MCF 10A (cell line): Measurements from ENCODE around the gene GPR137B. TPM values are rescaled to one million over a fixed set of nuclear protein-coding genes. Genes with fewer than 3 reads are reported as not detected.
"Not testable (repeated sequence)": the region's sequence is repeated elsewhere in the genome, so short reads cannot be mapped to it uniquely, and the experiment has no call there.

Experiments used
- Bru-seq: library from RNA; stranded (reverse); fragments of 400-500 nt; gene quantifications from one replicate; lab custom pipeline; 2021; lab: Mats Ljungman, UMichigan
- BruChase-seq, 2 experiments: library from RNA; stranded (reverse); fragments of 400-500 nt; gene quantifications; one replicate each; lab custom pipeline; 2021; lab: Mats Ljungman, UMichigan
- BruUV-seq: library from RNA; stranded (reverse); fragments of 400-500 nt; replicated peaks from 2 replicates; lab custom pipeline; 2021; lab: Mats Ljungman, UMichigan
- CTCF ChIA-PET: fragments of 300-600 bp; sonication (Branson Sonifier 250); formaldehyde crosslinking; extraction: SDS; loops from one replicate; lab custom pipeline; 2021; ENCODE audit warnings: antibody characterized with exemption, inconsistent platforms; lab: Yijun Ruan, JAX
- POLR2A ChIA-PET: fragments of 300-600, 350-650 bp; sonication (Branson Sonifier 250); formaldehyde crosslinking; extraction: SDS; loops from one replicate; lab custom pipeline; 2020; ENCODE audit warnings: antibody characterized with exemption, inconsistent platforms; lab: Yijun Ruan, JAX
- DNase-seq: peaks from one replicate; pipeline ENCODE4 v3.0.0-alpha.2; 2018; ENCODE audit not compliant: unreplicated experiment
- H3K27ac Mint-ChIP-seq: one replicate; pipeline ENCODE4 v1.8.0; 2022; ENCODE audit warnings: mild to moderate bottlenecking, low read depth, mixed read lengths; ENCODE audit not compliant: unreplicated experiment
- H3K27me3 Mint-ChIP-seq: one replicate; pipeline ENCODE4 v1.8.0; 2022; ENCODE audit warnings: mixed read lengths; ENCODE audit not compliant: insufficient read depth, unreplicated experiment
- H3K36me3 Mint-ChIP-seq: one replicate; pipeline ENCODE4 v1.8.0; 2022; ENCODE audit warnings: mild to moderate bottlenecking, moderate library complexity, mixed read lengths; ENCODE audit not compliant: insufficient read depth, unreplicated experiment
- H3K4me1 Mint-ChIP-seq: one replicate; pipeline ENCODE4 v1.8.0; 2022; ENCODE audit warnings: mixed read lengths; ENCODE audit not compliant: insufficient read depth, unreplicated experiment
- H3K4me3 Mint-ChIP-seq: one replicate; pipeline ENCODE4 v1.8.0; 2022; ENCODE audit warnings: mild to moderate bottlenecking, moderate library complexity, mixed read lengths; ENCODE audit not compliant: unreplicated experiment
- H3K9me3 Mint-ChIP-seq: one replicate; pipeline ENCODE4 v1.8.0; 2022; ENCODE audit warnings: mixed read lengths; ENCODE audit not compliant: unreplicated experiment
- CTCF ChIP-seq: fragments of 200-600 bp; IDR thresholded peaks from one replicate; pipeline ENCODE4 v1.8.0; 2022; ENCODE audit warnings: antibody characterized with exemption, mild to moderate bottlenecking; ENCODE audit not compliant: unreplicated experiment
- intact Hi-C: fragments of 100-400 bp; cut with micrococcal nuclease; formaldehyde crosslinking; loops from 2 replicates; pipeline ENCODE4 v1.14.1; 2022
- long read RNA-seq: library from polyadenylated mRNA; stranded (forward); transcript quantifications from one replicate; pipeline ENCODE4 v2.0.0, GENCODE V29; 2022
- total RNA-seq: library from RNA; stranded (reverse); gene quantifications from 2 replicates; pipeline ENCODE4 v1.2.3, GENCODE V29; 2022

The GPR137B gene, protein sequence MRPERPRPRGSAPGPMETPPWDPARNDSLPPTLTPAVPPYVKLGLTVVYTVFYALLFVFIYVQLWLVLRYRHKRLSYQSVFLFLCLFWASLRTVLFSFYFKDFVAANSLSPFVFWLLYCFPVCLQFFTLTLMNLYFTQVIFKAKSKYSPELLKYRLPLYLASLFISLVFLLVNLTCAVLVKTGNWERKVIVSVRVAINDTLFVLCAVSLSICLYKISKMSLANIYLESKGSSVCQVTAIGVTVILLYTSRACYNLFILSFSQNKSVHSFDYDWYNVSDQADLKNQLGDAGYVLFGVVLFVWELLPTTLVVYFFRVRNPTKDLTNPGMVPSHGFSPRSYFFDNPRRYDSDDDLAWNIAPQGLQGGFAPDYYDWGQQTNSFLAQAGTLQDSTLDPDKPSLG
- 8.4 and 15.0 TPM in 2 replicates for total RNA-seq
- Bru-seq, nascent RNA, result percentile 68 among the genes with signal in this experiment
- percentile 64 among the genes with signal in this experiment for BruChase-seq, experiment 1, labeled RNA remaining after a 6-hour chase
- percentile 70 among the genes with signal in this experiment for BruChase-seq, experiment 2, labeled RNA remaining after a 2-hour chase
- long read RNA-seq, transcript GPR137B-202 (7 exons, 2,042 nt), result major isoform, 19 of 32 reads
- long read RNA-seq, partial matches to known transcripts, result 1 of 32 reads
- long read RNA-seq, other reads (novel, unspliced or antisense), result 12 of 32 reads

- ChIA-PET POLR2A (interaction anchor here (0.7 to 1.7 kb wide), 8 partner anchors 9 to 381 kb away, joined by 3 to 8 read pairs (median 3); partner anchors contain the start of gene LGALS8), CTCF (interaction anchor here (0.6 to 1.7 kb wide), 3 partner anchors 170 to 349 kb away, joined by 3 to 4 read pairs (median 4); no protein-coding TSS in a partner anchor)
- intact Hi-C loops, result loop anchor here (2.0 kb wide), 1 partner anchor 138 kb away; the partner anchor contains the start of gene ERO1B
- peaks cover 42% of the 10 kb centered on the region for H3K27me3 Mint-ChIP-seq
- DNase-seq, result peak; percentile 69
- H3K36me3 Mint-ChIP-seq, result no peaks in the 10 kb centered on the region
- H3K27ac Mint-ChIP-seq, result peak within 1 kb of the TSS; percentile 10
- no peaks in the 10 kb centered on the region for H3K9me3 Mint-ChIP-seq
- BruUV-seq, result no TSS peak
- peak within 1 kb of the TSS; percentile 77 for H3K4me3 Mint-ChIP-seq
- peaks cover 19% of the 10 kb centered on the region for H3K4me1 Mint-ChIP-seq
- TF ChIP-seq CTCF, result no peak
These were observed at the start of gene GPR137B for GRCh38 chr1:236142253-236143103. Gene GPR137B (plus strand): TSS chr1:236142539. CDS start chr1:236142623, 84 bp downstream.

GRCh38 chr1:236092899-236093298 is 49.4 kb upstream of the GPR137B start:
- no peak for TF ChIP-seq CTCF
- intact Hi-C loops, result no loop called here
- H3K4me3 Mint-ChIP-seq, result no peak overlapping the region
- no peak overlapping the region for H3K27ac Mint-ChIP-seq
- no peak for DNase-seq
- H3K36me3 Mint-ChIP-seq, result peaks cover 27% of the 10 kb centered on the region
- no peaks in the 10 kb centered on the region for H3K27me3 Mint-ChIP-seq
- ChIA-PET POLR2A (interaction anchor here (0.5 kb wide), 1 partner anchor 521 kb away, joined by 3 read pairs; no protein-coding TSS in a partner anchor), CTCF (interaction anchor here (0.6 to 1.9 kb wide), 4 partner anchors 12 to 320 kb away, joined by 4 to 8 read pairs (median 6); no protein-coding TSS in a partner anchor)
- peaks cover 5% of the 10 kb centered on the region for H3K4me1 Mint-ChIP-seq
- BruUV-seq, result no TSS peak
- no peaks in the 10 kb centered on the region for H3K9me3 Mint-ChIP-seq

- CTCF ChIA-PET, result interaction anchor here (0.6 kb wide), 2 partner anchors 10 to 17 kb away, joined by 4 to 5 read pairs; no protein-coding TSS in a partner anchor
- intact Hi-C loops, result no loop called here
These were observed 46.4 kb upstream of the GPR137B start for GRCh38 chr1:236095705-236096520.

GRCh38 chr1:236096660-236097482 is 45.5 kb upstream of the GPR137B start:
- H3K4me1 Mint-ChIP-seq, intact Hi-C loops, H3K4me3 Mint-ChIP-seq, BruUV-seq, H3K27me3 Mint-ChIP-seq, H3K9me3 Mint-ChIP-seq: not testable (repeated sequence)
- peak; percentile 84 for DNase-seq
- peak overlapping the region; percentile 55 for H3K27ac Mint-ChIP-seq
- peaks cover 35% of the 10 kb centered on the region for H3K36me3 Mint-ChIP-seq
- CTCF ChIA-PET, result interaction anchor here (0.6 kb wide), 2 partner anchors 9 to 16 kb away, joined by 4 to 5 read pairs; no protein-coding TSS in a partner anchor
- POLR2A ChIA-PET, result interaction anchor here (0.6 to 1.6 kb wide), 2 partner anchors 57 to 80 kb away, joined by 4 to 5 read pairs; no protein-coding TSS in a partner anchor

More at GRCh38 chr1:236095705-236096520, 46.4 kb upstream of the GPR137B start:
- no peak for TF ChIP-seq CTCF
- peak overlapping the region; percentile 52 for H3K27ac Mint-ChIP-seq
- POLR2A ChIA-PET, result interaction anchor here (0.7 to 1.6 kb wide), 2 partner anchors 79 to 136 kb away, joined by 3 to 5 read pairs; no protein-coding TSS in a partner anchor
- H3K4me3 Mint-ChIP-seq, result no peak overlapping the region
- no peaks in the 10 kb centered on the region for H3K4me1 Mint-ChIP-seq
- no peaks in the 10 kb centered on the region for H3K27me3 Mint-ChIP-seq
- no peak for DNase-seq
- no TSS peak for BruUV-seq
- H3K9me3 Mint-ChIP-seq, result no peaks in the 10 kb centered on the region
- H3K36me3 Mint-ChIP-seq, result peaks cover 35% of the 10 kb centered on the region
